ENCODE results near the gene LOXL3.

DNA sequence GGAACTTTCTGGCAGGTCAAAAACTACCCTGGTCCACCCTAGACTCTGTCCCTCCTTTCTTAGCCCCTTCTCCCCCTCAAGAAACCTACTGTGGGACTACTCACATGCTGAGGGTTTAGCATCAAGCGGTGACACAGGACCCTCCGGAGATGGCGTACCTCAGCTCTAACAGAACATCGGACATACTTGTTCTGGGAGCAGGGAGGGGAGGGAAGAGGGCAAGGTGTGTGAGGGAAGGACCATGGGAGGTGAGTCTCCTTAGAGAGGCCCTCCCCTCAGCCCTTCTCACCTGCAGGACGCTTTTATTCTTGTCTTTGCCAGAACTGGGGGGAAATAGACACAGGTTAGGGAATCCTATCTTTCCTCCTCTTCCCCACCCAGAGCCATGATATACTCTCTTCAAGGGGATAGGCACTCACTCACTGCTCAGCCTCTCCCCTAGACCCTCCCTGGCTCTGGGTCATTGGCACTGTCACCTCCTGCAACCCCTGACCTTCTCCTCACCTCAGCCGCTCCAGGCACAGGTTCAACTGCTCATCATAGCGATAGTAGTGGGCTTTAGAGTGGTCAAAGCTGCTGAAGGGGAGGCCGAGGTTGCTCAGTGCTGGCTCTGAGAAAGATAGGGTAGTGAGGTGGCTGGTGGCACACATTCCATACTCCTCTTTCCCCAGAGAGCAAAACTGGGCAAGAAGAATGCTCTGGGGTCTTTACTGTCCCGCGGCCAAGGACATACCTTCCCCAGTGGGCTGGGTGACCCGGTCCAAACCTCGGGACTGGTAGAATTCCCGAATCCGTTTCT, 48.1 kb downstream of the LOXL3 start:
- TF ChIP-seq, protein P1, sequence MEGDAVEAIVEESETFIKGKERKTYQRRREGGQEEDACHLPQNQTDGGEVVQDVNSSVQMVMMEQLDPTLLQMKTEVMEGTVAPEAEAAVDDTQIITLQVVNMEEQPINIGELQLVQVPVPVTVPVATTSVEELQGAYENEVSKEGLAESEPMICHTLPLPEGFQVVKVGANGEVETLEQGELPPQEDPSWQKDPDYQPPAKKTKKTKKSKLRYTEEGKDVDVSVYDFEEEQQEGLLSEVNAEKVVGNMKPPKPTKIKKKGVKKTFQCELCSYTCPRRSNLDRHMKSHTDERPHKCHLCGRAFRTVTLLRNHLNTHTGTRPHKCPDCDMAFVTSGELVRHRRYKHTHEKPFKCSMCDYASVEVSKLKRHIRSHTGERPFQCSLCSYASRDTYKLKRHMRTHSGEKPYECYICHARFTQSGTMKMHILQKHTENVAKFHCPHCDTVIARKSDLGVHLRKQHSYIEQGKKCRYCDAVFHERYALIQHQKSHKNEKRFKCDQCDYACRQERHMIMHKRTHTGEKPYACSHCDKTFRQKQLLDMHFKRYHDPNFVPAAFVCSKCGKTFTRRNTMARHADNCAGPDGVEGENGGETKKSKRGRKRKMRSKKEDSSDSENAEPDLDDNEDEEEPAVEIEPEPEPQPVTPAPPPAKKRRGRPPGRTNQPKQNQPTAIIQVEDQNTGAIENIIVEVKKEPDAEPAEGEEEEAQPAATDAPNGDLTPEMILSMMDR (IDR thresholded peaks at IDR 0.05), result no peak
- TF ChIP-seq POLR2AphosphoS5 (IDR thresholded peaks at IDR 0.05) (no peak), POLR2A (IDR thresholded peaks at IDR 0.05) (no peak)

Data from prostate gland (tissue), 2 donors.